ENCODE measurements around the gene SLC17A9.

DNA sequence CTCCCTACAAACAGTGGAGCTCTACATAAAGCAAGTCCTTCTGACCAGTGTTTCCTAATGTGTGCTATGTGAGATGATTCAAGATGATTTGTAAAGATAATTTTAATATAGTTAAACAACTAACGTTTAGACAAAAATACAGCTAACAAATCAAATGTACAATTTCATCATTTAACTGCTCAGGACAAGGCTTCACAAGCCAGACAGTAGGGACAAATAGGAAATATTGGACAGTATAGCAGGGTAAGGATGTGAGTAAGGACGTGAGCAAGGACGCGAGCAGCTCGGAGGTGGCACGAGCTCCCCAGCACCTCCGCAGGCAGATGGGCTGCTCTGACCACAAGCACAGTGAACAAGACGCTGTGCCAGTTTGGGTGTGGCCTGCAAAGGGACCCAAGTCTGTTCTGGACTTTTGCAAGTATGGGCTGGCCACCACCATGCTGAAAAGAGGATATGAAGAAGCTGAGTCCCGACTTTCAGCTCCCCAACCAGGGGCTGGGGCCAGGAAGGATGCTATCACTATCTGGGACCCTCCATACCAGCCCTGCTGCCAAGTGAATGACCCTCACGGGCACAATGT is 40.7 kb upstream of the SLC17A9 start:
- TF ChIP-seq, protein P1, sequence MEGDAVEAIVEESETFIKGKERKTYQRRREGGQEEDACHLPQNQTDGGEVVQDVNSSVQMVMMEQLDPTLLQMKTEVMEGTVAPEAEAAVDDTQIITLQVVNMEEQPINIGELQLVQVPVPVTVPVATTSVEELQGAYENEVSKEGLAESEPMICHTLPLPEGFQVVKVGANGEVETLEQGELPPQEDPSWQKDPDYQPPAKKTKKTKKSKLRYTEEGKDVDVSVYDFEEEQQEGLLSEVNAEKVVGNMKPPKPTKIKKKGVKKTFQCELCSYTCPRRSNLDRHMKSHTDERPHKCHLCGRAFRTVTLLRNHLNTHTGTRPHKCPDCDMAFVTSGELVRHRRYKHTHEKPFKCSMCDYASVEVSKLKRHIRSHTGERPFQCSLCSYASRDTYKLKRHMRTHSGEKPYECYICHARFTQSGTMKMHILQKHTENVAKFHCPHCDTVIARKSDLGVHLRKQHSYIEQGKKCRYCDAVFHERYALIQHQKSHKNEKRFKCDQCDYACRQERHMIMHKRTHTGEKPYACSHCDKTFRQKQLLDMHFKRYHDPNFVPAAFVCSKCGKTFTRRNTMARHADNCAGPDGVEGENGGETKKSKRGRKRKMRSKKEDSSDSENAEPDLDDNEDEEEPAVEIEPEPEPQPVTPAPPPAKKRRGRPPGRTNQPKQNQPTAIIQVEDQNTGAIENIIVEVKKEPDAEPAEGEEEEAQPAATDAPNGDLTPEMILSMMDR (IDR thresholded peaks at IDR 0.05) = no peak
- TF ChIP-seq ZFX (IDR thresholded peaks at IDR 0.05; ENCODE audit: borderline replicate concordance) = no peak
